Progenitor cell of endocrine pancreas (in vitro differentiated cells): ENCODE results near the gene SEMA7A. TPM values are rescaled to one million over a fixed set of nuclear protein-coding genes. Genes with fewer than 3 reads are reported as not detected.

ENCODE experiments used
- DNase-seq: peaks from one replicate; pipeline ENCODE4 v3.0.0; 2021; ENCODE audit warnings: low spot score; ENCODE audit not compliant: unreplicated experiment
- H3K27ac Mint-ChIP-seq: 2 replicates; pipeline ENCODE4 v1.8.0; 2021; ENCODE audit warnings: mild to moderate bottlenecking, moderate library complexity, mixed read lengths
- H3K27me3 Mint-ChIP-seq: 2 replicates; pipeline ENCODE4 v1.8.0; 2021; ENCODE audit warnings: mixed read lengths
- H3K36me3 Mint-ChIP-seq: 2 replicates; pipeline ENCODE4 v1.8.0; 2022; ENCODE audit warnings: mixed read lengths; ENCODE audit not compliant: insufficient read depth
- H3K4me1 Mint-ChIP-seq: 2 replicates; pipeline ENCODE4 v1.8.0; 2021; ENCODE audit warnings: low read depth, mixed read lengths
- H3K4me3 Mint-ChIP-seq: 2 replicates; pipeline ENCODE4 v1.8.0; 2021; ENCODE audit warnings: low read depth, mild to moderate bottlenecking, moderate library complexity, mixed read lengths
- H3K9me3 Mint-ChIP-seq: 2 replicates; pipeline ENCODE4 v1.8.0; 2021; ENCODE audit warnings: low read depth, mixed read lengths
- total RNA-seq: library from RNA; stranded (reverse); gene quantifications from 2 replicates; pipeline ENCODE4 v1.2.1, GENCODE V29; 2021
- TF ChIP-seq, protein P1 (sequence below): fragments of 200-600 bp; sonication (generic); IDR thresholded peaks from one replicate; pipeline ENCODE4 v1.5.0; 2021; ENCODE audit warnings: antibody characterized with exemption, mild to moderate bottlenecking; ENCODE audit not compliant: unreplicated experiment

Gene SEMA7A
- total RNA-seq, 1 donor from 2014 or later: 1.9 TPM

DNA sequence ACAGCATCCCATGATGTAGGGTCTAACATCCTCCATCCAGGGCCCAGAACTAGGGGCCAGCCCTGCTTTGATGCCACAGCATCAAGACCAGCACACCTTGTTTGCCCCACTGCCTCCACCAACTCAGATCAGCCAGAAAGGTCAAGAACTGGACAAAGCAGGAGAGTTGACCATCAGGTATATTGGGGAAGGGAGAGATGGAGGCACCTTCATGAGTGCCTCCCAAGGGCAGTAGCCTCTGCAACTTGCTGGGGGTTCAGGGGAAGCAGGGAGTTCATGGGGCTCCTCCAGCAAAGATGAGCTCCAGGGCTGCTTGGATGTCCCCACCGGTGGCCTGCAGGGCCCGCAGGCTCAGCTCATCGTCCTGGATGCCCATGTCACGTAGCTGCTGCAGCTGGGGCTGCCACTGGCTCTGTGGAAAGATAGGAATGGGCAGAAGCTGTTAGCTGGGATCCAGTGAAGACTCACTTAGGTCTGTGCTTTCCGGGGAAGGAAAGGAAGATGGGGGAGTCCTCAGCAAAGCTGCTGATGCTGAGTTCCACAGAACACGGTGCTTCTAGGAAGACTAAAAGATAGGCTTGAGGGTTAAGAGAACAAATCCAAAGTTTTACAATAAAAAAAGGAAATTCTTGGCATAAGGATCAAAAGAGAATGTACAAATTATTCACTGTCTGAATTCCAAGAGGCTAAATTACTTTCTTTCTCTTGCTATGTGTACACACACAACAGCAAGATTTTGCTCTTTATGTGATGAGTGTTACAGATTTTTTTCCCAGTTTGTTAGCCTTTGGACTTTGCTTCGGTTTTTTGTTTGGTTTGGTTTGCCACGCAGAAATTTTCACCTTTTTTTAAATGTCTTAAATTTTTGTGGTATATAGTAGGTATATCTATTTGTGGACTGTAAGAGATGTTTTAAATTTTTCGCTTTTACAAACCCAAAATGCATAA, 12.3 kb upstream of the SEMA7A start:
- peaks cover 20% of the 10 kb centered on the region for H3K4me1 Mint-ChIP-seq

DNA sequence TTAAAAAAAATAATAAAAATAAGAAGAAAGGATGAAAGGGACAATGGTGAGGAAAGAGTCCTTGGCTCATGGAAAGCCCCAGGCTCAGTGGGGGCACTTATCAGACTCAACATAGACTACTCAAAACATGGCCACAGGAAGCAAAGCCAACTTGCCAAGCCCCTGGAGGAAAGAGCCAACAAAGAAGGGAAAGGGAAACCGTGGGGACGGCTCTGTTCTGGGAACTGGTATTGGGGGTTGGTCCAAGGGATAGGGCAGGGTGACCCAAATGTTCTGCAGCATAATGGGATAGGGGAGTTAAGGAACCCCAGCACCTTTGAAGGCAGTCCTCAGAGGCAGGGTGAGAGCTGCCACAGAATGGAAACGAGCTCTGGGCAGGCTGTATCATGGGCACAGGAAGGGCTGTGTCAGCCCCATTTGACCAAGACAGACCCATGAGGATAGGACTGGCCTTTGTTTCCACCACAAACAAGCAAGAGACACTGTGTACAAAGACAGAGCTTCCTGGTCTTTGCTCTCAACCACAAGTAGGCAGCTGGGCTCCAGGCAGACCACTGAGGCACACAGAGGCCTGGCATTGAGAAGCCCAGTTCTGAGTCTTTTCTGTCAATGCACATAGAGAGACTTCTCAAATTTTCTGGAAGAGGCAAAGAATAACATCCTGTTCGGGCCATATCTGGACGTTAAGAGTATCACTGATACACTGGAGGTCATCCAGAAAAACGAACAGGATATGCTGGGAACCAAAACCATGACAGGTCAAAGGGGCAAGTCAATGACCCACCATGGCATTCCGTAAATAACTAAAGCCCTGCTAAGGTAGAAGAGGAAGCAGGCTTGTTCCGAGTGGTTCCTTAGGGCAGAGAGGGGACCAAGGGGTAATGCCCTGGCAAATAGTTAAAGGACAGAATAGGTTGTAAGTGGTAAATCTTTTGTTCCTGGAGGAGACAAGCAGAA, 10.6 kb upstream of the SEMA7A start:
- TF ChIP-seq, protein P1, sequence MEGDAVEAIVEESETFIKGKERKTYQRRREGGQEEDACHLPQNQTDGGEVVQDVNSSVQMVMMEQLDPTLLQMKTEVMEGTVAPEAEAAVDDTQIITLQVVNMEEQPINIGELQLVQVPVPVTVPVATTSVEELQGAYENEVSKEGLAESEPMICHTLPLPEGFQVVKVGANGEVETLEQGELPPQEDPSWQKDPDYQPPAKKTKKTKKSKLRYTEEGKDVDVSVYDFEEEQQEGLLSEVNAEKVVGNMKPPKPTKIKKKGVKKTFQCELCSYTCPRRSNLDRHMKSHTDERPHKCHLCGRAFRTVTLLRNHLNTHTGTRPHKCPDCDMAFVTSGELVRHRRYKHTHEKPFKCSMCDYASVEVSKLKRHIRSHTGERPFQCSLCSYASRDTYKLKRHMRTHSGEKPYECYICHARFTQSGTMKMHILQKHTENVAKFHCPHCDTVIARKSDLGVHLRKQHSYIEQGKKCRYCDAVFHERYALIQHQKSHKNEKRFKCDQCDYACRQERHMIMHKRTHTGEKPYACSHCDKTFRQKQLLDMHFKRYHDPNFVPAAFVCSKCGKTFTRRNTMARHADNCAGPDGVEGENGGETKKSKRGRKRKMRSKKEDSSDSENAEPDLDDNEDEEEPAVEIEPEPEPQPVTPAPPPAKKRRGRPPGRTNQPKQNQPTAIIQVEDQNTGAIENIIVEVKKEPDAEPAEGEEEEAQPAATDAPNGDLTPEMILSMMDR: no peak
- DNase-seq: no peak
- peaks cover 20% of the 10 kb centered on the region for H3K4me1 Mint-ChIP-seq
- no peaks in the 10 kb centered on the region for H3K9me3 Mint-ChIP-seq
- no peak overlapping the region for H3K4me3 Mint-ChIP-seq
- H3K27me3 Mint-ChIP-seq: peaks cover 23% of the 10 kb centered on the region
- H3K36me3 Mint-ChIP-seq: peaks cover 16% of the 10 kb centered on the region
- peak overlapping the region; percentile 33 for H3K27ac Mint-ChIP-seq

More for the DNA sequence above, 12.3 kb upstream of the SEMA7A start:
- TF ChIP-seq, protein P1: no peak
- peaks cover 25% of the 10 kb centered on the region for H3K36me3 Mint-ChIP-seq
- no peak for DNase-seq
- peaks cover 17% of the 10 kb centered on the region for H3K27me3 Mint-ChIP-seq
- H3K4me3 Mint-ChIP-seq: no peak overlapping the region
- no peaks in the 10 kb centered on the region for H3K9me3 Mint-ChIP-seq
- no peak overlapping the region for H3K27ac Mint-ChIP-seq

DNA sequence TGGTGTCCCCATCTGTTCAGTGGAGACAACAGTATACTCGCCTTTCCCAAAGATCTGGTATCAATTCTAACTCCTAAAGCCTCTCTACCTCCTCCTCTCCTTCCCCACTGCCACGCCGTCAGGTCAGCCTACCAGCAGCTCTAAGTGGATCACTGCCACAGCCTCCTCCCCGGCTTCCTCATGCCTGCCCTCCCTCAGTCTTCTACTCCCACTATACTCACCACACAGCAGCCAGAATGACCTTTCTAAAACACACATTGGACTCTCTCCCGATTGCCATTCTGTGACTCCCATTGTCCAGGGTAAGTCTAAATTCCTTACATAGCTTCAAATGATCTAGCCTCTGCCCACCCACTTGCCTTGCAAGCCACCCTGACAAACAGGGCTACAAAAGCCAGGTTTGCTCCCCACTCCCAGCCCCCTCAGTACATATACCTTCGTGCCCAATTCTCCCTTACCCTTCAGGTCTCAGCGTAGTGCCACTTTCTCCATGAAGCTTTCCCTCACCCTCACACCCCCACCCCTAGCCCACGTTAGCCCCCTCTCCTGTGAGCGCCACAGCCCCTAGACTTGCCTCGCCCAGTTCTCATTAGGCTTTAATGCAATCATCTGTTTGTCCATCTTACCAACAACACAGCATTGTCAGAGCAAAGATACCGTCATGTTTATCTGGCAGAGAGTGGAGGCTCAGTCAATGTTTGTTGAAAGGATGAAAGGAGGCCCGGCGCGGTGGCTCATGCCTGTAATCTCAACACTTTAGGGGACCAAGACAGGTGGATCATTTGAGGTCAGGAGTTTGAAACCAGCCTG, 9.5 kb upstream of the SEMA7A start:
- no peak for DNase-seq
- H3K4me1 Mint-ChIP-seq: peaks cover 20% of the 10 kb centered on the region
- TF ChIP-seq, protein P1: no peak
- peaks cover 28% of the 10 kb centered on the region for H3K27me3 Mint-ChIP-seq
- no peaks in the 10 kb centered on the region for H3K9me3 Mint-ChIP-seq
- peaks cover 16% of the 10 kb centered on the region for H3K36me3 Mint-ChIP-seq
- H3K4me3 Mint-ChIP-seq: peak overlapping the region; percentile 0
- peak overlapping the region; percentile 38 for H3K27ac Mint-ChIP-seq

DNA sequence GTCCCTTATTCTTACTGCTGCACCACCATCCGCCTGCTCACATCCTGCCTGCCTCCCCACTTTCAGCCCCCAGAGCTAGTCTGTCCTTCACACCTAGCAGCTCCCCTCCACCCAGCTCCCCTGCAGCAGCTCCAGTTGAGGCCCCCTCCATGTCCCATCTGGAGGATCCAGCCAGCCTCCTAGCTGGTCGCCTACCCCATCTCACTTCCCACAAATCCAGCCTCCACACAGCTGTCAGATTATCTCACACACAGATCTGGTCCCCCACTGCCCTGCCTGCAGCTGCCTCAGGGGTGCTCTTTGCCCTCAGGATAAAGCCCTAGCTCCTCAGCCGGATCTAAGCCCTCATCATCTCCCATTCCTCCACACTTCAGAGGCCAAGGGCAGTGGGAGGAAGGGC, 8.8 kb upstream of the SEMA7A start:
- Mint-ChIP-seq H3K36me3 (peaks cover 9% of the 10 kb centered on the region), H3K4me3 (no peak overlapping the region), H3K27me3 (peaks cover 28% of the 10 kb centered on the region), H3K27ac (peak overlapping the region; percentile 38), H3K4me1 (peaks cover 20% of the 10 kb centered on the region), H3K9me3 (no peaks in the 10 kb centered on the region)
- DNase-seq: no peak
- TF ChIP-seq, protein P1: no peak
